ENCODE measurements around the gene CMIP.

CMIP gene

DNA sequence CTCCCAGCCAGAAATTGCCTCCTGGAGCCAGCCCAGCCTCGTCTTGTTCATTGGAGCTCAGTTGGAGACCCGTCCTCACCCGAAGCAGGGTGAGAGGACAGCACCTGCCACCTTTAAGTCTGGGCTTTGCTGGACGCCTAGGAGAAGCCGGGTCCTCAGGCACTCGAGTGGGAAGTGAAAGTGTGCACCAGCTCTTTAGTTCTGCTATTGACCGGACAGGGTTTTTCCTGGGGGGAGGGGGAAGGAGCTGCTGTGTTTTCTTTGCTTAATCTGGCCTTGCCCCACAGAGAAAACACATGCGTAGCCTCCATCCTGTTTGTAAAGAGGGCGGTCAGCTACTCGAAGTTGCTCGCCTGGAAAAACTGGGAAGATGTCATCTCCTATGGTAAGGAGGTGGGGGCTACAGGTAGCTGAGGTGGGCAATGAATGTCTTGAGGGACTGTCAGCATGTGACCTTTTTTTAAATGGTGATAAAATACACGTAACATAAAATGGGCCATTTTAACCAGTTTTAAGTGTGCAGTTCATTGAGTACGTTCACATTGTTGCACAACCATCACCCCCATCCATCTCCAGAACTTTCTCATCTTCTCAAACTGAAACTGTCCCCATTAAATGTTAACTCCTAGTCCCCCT lies 34.4 kb downstream of the CMIP start:
- no peak for DNase-seq (ENCODE audit: low read depth in 2 of 2)

DNA sequence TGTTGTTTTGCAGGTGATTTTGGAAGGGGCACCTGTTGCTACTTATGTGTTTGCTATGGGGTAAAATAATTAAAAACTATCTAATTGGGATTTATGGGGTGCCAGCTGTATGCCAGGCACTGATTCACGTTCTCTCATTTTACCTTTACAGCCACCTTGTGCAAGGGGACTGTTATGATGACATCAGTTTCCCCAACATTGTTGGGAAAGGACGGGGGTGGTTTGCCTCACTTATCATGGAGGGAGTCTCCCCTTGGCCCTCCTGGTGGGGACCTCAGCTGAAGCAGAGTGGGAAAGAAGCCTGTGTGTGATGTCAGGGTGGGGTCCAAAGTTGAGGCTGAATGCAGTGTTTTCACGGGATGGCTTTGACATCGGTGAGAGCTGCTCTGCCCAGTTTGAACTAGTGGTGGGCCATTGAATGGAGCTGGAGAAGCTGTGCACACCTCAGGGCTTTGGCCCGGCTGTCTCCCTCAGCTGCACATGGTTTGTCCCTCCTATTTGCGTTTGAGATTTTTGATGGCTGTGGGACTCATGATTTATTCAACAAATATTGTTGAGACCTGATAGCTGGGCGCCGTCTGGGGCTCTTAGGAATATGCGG lies 36.1 kb downstream of the CMIP start:
- no peak for DNase-seq (ENCODE audit: low read depth in 2 of 2)

DNA sequence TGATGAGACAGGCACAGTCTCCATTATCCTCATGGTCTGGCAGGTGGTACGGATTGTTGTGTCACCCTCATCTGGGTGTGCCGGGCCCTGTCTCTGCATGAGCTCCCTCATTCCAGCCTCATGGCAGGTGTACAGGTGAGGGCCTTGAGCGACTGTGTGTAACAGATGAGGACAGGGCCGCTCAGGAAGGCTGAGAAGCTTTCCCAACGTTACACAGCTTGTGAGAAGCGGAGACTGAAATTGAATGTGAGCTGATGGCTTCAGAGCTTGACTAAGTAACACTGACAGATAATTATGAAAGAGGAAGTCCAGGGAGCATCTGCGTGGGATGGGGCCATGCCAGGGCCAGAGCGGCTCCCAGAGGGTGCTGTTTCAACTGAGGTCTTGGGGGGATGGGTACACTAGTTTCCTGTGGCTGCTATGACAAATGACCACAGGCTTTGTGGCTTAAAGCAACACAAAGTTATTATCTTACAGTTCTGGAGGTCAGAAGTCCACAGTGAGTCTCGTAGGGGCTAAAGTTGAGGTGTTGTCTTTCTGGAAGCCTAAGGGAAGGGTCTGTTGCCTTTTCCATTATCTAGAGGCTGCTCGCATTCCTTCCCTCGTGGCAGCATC lies 36.7 kb downstream of the CMIP start:
- DNase-seq (ENCODE audit: low read depth in 2 of 2) = no peak

DNA sequence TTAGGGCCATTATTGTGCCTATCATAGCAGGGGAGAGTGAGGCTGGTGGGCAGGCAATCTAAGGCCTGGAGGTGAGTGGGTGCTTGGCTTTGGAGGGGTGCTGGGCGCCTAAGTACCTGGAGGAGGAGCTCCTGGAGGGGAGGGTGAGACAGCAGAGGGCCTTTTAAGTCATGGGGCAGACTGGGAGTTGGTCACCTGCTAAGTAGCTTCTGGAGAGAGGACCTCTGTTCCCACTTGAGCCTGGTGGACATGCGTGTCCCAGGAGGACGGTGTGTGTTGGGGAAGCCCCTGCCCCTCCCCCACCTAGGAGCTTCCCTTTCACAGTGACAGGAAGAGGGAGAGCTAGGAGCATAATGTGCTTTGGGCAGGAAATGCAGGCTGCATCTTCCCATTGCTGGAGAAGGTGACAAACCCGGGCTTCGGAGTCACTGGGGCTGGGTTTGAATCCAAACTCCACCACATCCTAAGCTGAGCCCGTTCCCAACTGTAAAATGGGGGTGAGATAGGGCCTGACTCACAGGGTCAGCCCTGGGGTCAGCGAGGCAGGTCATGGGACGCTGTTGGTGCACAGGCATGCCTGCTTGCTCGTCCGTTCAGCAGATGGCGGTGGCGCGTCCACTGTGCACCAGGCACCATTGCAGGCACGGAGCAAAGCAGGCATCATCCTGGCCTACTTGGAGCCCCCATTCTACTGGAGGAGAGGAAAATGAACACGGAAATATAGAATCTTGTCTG lies 37.9 kb downstream of the CMIP start:
- no peak for DNase-seq (ENCODE audit: low read depth in 2 of 2)

GRCh38 chr16:81483064-81483969 lies 38.7 kb downstream of the CMIP start:
- no peak for DNase-seq (ENCODE audit: low read depth in 2 of 2)

DNA sequence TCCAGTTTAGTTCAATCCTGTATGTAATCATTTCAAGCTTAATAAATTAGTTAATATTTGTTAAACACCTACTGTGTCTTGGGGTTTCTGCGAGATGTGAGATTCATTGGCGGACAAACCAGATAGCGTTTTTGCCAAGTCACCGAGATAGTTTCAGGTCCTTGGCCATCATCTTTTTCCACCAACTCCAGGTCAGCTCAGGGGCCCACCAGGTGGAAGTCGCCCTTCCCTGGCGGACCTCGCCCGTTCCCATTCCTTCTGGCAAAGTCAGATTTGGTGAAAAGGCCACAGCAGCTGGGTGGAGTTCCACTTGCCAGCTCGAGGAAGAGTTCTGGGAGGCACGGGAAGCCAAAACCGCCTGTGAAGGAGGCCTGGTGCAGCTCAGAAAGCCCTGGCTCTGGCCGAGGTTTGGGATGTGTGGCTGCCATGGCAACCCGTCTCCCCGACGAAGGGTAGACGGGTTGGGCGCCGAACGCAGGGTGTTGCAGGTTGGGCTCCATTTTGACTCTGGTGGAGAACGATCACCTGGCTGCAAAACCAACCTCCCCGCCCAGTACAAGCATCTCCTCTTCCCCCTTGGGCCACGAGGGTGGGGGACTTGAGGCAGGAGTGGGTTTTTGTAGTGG lies 39.5 kb downstream of the CMIP start:
- no peak for DNase-seq (ENCODE audit: low read depth in 2 of 2)

- no peak for DNase-seq (ENCODE audit: low read depth in 2 of 2)
These were observed 40.5 kb downstream of the CMIP start for GRCh38 chr16:81484908-81485624.

- no peak for DNase-seq (ENCODE audit: low read depth in 2 of 2)
These were observed 41.4 kb downstream of the CMIP start for GRCh38 chr16:81485824-81486539.

GRCh38 chr16:81486540-81487061 lies 42.0 kb downstream of the CMIP start:
- DNase-seq (ENCODE audit: low read depth in 2 of 2) = no peak

DNA sequence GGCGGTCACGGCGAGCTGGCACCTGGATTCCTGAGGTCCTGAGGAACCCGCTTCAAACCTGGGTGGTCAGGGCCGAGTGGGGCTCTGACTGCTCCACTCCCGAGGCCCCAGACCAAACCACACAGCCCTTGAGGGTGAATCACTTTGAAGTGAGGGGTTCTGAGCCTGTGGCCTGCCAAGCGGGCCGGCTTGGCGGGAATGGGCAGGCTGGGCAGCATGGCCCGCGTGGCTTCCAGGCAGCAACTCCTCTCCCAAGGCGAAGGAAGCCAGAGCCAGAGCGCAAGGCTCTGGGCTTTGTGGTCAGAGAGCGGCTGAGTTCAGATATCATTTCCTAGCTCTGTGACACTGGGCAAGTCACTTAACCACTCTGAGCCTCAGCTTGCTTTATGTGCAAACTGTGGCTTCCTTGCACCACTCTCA lies 42.7 kb downstream of the CMIP start:
- DNase-seq (ENCODE audit: low read depth in 2 of 2) = no peak

- no peak for DNase-seq (ENCODE audit: low read depth in 2 of 2)
These were observed 44.2 kb downstream of the CMIP start for GRCh38 chr16:81488687-81489411.

DNA sequence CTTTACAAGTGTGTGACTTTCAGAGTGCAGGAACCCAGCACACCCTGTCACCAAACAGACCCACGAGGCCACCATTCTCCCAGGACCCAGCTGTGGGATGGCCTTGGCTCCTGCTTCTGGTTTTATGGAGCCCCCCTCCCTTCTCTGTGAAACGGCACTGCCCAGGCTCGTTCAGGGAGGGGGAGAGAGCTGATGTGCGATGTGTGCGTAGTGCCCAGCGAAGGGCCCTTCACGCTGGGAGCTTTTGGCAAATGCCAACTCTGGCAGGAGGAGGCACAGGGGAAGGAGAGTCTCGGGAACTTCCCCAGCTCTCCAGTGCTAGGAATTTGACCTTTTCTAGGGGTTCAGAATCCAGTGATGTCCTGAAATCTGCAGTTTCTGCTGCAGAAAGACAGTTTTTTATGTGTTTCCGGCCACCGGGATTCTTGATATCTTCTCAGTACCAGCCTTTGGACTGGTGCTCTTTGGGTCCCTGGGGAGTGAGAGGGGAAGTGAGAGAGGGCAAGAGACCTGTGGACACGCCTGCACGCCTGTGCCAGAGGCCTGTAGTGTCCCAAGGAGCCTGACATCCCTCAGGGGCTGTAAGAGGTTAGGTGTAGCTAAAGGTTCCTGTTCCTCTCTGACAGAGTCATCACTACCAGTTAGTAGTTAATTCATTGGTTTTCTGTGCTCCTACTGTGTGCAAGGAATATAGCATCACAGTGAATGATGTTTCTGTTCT lies 45.1 kb downstream of the CMIP start:
- no peak for DNase-seq (ENCODE audit: low read depth in 2 of 2)

- no peak for DNase-seq (ENCODE audit: low read depth in 2 of 2)
These were observed 47.1 kb downstream of the CMIP start for GRCh38 chr16:81491541-81492188.

DNA sequence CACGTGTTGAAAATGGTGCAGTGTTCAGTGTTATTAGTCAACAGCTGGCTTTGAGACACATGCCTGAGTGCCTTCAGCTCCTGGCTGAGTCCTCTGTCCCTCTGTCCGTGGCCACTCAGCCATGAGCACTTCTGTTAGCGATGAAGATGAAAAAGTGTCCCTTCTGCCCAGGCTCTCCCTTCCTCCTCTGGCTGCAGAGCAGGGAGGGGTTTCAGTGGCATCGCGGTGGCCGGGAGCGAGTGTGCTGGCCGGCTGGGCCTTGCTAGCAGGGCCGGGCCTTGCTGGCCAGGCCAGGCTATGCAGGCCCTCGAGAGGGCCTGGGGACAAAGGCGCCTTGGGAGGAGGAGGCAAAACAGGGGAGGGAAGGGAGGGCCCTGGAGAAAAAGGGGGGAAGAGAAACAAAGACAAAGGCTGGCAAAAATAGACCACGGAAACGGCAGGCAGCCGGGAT lies 47.7 kb downstream of the CMIP start:
- DNase-seq (ENCODE audit: low read depth in 2 of 2) = no peak

GRCh38 chr16:81492965-81493754 lies 48.6 kb downstream of the CMIP start:
- no peak for DNase-seq (ENCODE audit: low read depth in 2 of 2)

- DNase-seq (ENCODE audit: low read depth in 2 of 2) = peak; percentile 27 to 28
These were observed 49.3 kb downstream of the CMIP start for GRCh38 chr16:81493755-81494433.
